HG03457 (cell line): ENCODE measurements around the gene ATP7A.
A peak's percentile ranks its signal among the peaks of the same experiment; 100 is the strongest.
"Not testable (repeated sequence)": the region's sequence is repeated elsewhere in the genome, so short reads cannot be mapped to it uniquely, and the experiment has no call there.

Experiments used
- ATAC-seq: cut with Tn5 transposase; IDR thresholded peaks from one replicate; pipeline ENCODE4 v1.9.1; 2021; ENCODE audit warnings: moderate number of reproducible peaks; ENCODE audit not compliant: unreplicated experiment

The ATP7A gene

DNA sequence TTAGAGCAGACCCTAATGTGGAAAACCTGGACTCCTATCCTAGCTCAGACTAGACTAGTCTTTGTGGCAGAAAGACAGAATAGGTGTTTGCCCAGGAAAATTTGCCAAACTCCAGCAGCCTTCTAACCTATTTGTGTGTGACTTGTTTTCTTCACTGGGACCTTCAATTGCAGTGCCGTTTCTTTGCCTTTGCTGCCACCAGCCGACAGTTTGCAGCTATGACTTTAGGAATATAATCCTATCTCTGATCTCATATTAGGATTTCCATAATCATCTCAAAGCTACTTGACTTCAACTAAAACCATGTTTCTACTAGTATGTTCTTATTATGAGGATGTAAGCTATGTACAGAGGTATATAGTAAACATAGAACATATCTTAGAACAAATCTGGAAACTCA, 119.2 kb downstream of the ATP7A start:
- ATAC-seq = no peak

DNA sequence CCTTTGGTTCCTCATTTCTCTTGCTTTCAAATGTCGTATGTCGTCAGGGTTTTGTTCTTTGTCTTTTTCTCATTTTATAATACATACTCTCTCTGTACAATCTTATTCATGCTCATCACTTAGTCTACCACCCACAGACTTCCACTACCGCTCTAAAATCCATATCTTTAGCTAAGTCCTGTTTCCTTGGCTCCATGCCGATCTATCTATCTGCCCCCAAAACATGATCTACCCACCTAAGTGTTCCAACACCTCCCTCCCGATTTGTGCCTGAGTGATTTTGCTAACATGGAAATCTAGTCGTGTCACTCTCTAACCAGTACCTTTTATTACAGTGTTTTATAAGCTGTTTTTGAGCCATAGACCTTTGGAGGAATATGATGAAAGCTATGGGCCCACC, 124.6 kb downstream of the ATP7A start:
- ATAC-seq = no peak

- no peak for ATAC-seq
These were observed 127.4 kb downstream of the ATP7A start for GRCh38 chrX:78037881-78038280.

DNA sequence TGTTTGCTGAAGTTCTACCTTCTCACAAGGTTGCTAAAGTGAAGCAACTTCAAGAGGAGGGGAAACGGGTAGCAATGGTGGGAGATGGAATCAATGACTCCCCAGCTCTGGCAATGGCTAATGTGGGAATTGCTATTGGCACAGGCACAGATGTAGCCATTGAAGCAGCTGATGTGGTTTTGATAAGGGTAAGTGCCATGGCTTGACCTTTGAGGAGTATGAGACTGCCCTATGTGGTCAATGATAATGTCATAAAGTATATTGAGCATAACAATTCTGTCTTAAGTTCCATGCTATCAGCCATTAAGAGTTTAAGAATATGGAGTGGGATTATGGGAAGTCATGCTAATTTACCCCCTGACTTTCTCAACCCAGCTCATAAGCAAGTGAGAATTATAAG, 132.1 kb downstream of the ATP7A start:
- no peak for ATAC-seq

GRCh38 chrX:78046362-78046761, 135.9 kb downstream of the ATP7A start:
- ATAC-seq = no peak

DNA sequence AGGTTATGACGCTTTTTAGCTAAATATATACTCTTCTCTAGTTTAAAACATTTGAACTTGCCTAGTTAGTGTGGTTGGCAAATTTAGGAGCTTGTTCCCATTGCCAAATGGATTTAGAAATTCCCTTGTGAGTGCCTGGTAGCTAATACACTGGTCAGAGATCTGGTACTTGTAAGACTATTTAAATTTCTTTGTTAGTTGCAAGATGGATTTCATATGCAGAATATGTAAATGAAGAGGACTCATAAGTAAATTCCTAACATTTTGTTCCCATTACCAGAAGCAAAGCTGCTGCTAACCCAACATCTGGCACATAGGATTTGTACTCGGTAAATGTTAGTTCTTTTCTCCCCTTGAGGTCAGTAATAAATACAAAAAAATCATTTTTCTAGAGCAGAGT, 137.6 kb downstream of the ATP7A start:
- ATAC-seq = no peak

DNA sequence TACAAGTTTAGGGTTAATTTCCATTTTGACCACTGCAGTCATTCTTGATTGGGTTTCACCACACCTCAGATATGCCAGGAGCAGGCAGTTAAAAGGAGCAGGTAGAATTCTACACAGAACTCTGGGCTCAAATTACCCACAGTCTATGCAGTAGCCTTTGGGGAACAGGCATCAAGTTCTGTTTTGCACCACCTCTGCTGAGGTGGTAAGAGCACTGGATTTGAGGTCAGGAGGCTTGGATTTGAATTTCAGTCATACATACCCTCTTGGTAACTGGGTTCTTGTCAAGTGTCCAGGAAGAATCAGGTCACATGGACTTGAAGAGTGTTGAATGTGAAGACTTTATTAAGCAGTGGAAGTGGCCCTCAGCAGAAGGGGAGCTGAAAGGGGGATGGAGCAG, 153.2 kb downstream of the ATP7A start:
- ATAC-seq = no peak

DNA sequence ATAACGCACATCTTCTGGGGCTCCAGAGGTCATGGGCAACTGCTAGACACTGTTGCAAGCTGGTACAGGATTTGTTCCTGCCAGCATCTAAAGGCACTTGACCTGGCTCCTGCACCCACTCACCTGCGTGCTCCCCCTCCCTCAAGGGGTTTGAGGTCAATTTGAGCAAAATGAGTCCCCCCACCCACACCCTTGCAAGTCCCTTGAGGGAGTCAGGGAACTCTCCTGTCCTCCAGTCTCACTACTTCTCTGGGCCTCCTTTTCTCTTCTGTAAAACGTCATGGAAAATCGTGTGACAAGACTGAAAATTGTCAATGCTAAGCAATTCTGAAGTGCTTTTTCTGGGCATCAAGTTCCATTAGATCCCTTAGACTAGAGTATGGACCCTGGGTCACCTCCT, 153.7 kb downstream of the ATP7A start:
- no peak for ATAC-seq

DNA sequence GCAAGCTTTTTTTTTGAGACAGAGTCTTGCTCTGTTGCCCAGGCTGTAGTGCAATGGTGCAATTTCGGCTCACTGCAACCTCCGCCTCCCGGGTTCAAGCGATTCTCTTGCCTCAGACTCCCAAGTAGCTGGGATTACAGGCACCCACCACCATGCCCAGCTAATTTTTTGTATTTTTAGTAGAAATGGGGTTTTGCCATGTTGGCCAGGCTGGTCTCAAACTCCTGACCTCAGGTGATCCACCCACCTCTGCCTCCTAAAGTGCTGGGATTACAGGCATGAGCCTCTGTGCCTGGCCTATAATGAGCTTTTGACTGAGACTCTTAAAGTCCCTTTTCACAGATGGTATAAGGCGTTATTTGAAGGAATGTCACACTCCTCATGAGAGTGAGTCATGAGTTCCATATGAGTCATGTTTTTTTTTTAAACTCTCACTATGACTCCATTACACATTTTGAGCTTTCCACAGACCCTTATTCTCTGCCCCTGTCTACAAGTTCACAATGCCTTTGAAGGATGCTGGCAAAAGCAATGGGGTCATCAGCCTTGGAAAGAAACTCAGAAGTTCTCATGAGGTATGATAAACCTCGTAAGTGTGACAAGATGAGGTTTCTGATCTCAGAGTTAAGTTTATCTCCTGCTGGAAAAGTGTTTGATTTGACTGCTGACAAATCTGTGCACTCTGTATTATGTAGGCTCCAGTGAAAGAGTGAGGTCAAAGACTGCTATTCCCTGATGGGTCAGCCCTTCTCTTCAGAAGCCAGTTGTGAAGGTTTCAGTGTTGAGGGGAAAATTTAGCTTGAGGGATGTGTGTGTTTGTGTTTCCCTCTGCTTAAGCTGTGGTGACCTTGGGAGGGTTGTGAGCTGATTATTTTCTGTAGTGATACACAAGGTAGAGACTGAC, 154.5 kb downstream of the ATP7A start:
- ATAC-seq = peak; percentile 76

DNA sequence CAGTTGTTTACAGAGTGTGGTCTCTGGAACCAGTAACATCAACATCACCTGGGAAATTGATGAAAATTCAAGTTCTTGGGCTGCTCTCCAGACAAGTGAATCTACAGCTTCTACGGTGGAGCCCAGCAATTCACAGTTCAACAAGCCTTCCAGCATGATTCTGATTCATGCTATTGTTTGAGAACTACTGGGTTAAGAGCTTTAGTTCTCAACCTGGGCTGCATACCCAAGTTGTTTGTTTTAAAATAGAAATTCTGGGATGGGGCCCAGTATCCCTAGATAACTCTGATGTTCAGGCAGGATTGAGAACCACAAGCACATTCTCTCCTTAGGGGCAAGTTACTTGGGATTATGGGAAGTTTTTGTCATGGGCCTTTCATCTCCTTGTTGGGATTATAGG, 155.6 kb downstream of the ATP7A start:
- ATAC-seq = no peak

DNA sequence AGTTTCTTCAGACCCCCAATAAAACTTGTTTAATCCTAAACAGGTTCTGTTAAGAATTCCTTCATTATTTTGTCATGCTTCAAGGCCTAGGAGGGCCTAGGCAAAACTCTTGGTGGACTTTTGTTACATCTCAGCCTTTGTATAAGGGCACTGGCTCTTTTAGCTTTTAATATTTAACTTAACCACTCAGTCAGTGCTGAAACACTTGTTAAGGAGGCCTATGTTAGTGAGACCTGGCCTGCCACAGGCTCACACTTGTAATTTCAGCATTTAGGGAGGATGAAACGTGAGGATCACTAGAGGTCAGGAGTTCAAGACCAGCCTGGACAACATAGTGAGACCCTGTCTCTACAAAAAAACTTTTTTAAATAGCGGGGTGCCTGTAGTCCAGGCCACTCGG, 160.8 kb downstream of the ATP7A start:
- no peak for ATAC-seq

DNA sequence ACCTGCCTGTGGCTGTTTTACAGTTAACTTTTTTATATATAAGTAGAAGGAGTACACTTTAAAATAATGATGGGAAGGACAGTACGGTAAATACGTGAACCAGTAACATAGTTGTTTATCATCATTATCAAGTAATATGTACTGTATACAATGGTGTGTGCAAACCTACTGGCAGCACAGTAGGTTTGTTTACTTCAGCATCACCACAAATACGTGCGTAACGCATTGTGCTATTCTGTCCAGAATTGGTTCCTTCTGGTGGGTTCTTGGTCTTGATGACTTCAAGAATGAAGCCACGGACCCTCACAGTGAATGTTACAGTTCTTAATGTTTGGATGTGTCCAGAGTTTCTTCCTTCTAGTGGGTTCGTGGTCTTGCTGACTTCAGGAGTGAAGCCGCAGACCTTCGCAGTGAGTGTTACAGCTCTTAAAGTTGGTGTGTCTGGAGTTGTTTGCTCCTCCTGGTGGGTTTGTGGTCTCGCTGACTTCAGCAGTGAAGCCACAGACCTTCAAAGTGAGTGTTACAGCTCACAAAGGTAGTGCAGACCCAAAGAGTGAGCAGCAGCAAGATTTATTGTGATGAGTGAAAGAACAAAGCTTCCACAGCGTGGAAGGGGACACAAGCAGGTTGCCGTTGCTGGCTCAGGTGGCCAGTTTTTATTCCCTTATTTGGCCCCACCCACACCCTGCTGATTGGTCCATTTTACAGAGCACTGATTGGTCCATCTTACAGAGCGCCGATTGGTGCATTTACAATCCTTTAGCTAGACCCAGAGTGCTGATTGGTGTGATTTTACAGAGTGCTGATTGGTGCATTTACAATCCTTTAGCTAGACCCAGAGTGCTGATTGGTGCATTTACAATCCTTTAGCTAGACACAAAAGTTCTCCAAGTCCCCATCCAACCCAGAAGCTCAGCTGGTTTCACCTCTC, 162.9 kb downstream of the ATP7A start:
- ATAC-seq = not testable (repeated sequence)

- no peak for ATAC-seq
These were observed 163.6 kb downstream of the ATP7A start for GRCh38 chrX:78074088-78074487.

- no peak for ATAC-seq
These were observed 165.4 kb downstream of the ATP7A start for GRCh38 chrX:78075787-78076389.

DNA sequence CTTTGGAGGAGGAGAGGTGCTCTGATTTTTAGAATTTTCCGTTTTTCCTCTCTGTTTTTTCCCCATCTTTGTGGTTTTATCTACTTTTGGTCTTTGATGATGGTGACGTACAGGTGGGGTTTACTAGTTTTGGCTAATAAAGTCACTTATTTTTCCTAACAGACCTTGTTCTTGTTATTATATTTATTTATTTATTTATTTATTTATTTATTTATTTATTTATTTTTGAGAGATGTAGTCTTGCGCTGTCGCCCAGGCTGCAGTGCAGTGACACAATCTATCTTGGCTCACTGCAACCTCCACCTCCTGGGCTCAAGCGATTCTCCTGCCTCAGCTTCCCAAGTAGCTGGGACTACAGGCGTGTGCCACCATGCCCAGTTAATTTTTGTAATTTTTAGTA, 170.9 kb downstream of the ATP7A start:
- ATAC-seq = not testable (repeated sequence)

GRCh38 chrX:78092296-78092695, 181.8 kb downstream of the ATP7A start:
- no peak for ATAC-seq

GRCh38 chrX:78098108-78098507, 187.6 kb downstream of the ATP7A start:
- no peak for ATAC-seq
